Activated CD4-positive, alpha-beta memory T cell treated with anti-CD3 and anti-CD28 coated beads for 36 hours (primary cell): Measurements from ENCODE around the gene ARPP21. TPM values are rescaled to one million over a fixed set of nuclear protein-coding genes. Genes with fewer than 3 reads are reported as not detected.

Experiments
- CTCF ChIA-PET: fragments of 350-600 bp; sonication (Branson Sonifier 250); formaldehyde crosslinking; loops from one replicate; lab custom pipeline; 2021; ENCODE audit warnings: antibody characterized with exemption, inconsistent platforms; lab: Charles Lee
- POLR2A ChIA-PET: fragments of 350-600 bp; sonication (Branson Sonifier 250); formaldehyde crosslinking; loops from one replicate; lab custom pipeline; 2021; ENCODE audit warnings: antibody characterized with exemption; lab: Charles Lee
- DNase-seq: peaks from one replicate; pipeline ENCODE4 v3.0.0-alpha.2; 2020
- H3K27ac Mint-ChIP-seq: one replicate; pipeline ENCODE4 v1.8.0; 2021; ENCODE audit warnings: mixed read lengths
- H3K27me3 Mint-ChIP-seq: one replicate; pipeline ENCODE4 v1.8.0; 2021; ENCODE audit warnings: mixed read lengths
- H3K36me3 Mint-ChIP-seq: one replicate; pipeline ENCODE4 v1.8.0; 2021; ENCODE audit warnings: mixed read lengths
- H3K4me1 Mint-ChIP-seq: one replicate; pipeline ENCODE4 v1.8.0; 2021; ENCODE audit warnings: low read depth, mixed read lengths
- H3K4me3 Mint-ChIP-seq: one replicate; pipeline ENCODE4 v1.8.0; 2021; ENCODE audit warnings: mild to moderate bottlenecking, mixed read lengths
- H3K9me3 Mint-ChIP-seq: one replicate; pipeline ENCODE4 v1.8.0; 2021; ENCODE audit warnings: mixed read lengths
- intact Hi-C: fragments of 100-400 bp; cut with micrococcal nuclease; formaldehyde crosslinking; loops from one replicate; pipeline ENCODE4 v1.15.1; 2023
- total RNA-seq, 2 experiments: library from RNA; stranded (reverse); gene quantifications; one replicate each; pipeline ENCODE4 v1.2.3, GENCODE V29; 2021

The ARPP21 gene
- total RNA-seq, 2 experiments from 2014 or later = not detected

DNA sequence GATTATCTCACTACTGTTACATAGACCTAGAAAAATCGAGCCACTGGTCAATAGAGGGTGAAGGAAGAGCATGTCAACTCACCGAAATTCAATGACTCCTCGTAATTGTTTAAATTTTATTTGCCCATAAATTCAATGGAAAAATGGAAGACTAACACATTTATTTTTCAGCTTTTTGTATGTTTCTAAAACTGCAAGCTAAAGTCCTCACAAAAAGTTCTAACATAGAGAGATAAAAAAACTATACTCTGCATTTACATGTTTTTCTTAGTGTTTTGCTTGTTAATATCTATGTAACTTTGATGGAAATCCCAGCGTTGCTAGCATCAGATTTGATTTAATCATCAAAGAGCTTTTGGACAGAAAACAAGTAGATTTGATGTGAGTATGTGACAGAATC is 6.8 kb downstream of the ARPP21 start:
- ChIA-PET CTCF (no interaction called here), POLR2A (no interaction called here)
- no peaks in the 10 kb centered on the region for H3K9me3 Mint-ChIP-seq
- no peak overlapping the region for H3K27ac Mint-ChIP-seq
- H3K4me1 Mint-ChIP-seq = no peaks in the 10 kb centered on the region
- intact Hi-C loops = no loop called here
- H3K27me3 Mint-ChIP-seq = no peaks in the 10 kb centered on the region
- DNase-seq = no peak
- H3K4me3 Mint-ChIP-seq = no peak overlapping the region
- H3K36me3 Mint-ChIP-seq = no peaks in the 10 kb centered on the region

GRCh38 chr3:35647461-35647860 is 8.1 kb downstream of the ARPP21 start:
- ChIA-PET CTCF (no interaction called here), POLR2A (no interaction called here)
- H3K27ac Mint-ChIP-seq = no peak overlapping the region
- intact Hi-C loops = no loop called here
- no peak overlapping the region for H3K4me3 Mint-ChIP-seq
- H3K36me3 Mint-ChIP-seq = no peaks in the 10 kb centered on the region
- H3K27me3 Mint-ChIP-seq = no peaks in the 10 kb centered on the region
- no peaks in the 10 kb centered on the region for H3K9me3 Mint-ChIP-seq
- no peaks in the 10 kb centered on the region for H3K4me1 Mint-ChIP-seq
- DNase-seq = no peak

DNA sequence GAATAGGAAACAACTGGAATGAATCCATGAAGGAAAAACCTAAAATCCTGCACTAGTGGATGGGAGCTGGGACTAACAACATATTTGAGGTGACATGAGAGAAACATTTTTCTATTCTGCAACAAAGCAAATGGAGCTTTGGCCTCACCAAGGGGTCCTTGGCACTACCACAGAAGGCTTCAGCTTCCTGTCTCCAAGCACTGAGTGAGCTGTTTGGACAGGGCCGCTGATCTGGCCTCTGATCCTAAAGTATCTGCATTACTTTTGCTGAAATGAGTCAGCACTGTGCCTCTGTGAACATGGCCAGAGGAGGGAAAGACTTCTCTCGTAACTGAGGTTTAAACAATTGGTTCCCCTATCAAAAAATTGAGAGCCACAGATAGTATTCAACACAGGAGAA is 9.0 kb downstream of the ARPP21 start:
- Mint-ChIP-seq H3K27ac (no peak overlapping the region), H3K9me3 (no peaks in the 10 kb centered on the region), H3K27me3 (no peaks in the 10 kb centered on the region), H3K4me1 (no peaks in the 10 kb centered on the region), H3K36me3 (no peaks in the 10 kb centered on the region), H3K4me3 (no peak overlapping the region)
- CTCF ChIA-PET = no interaction called here
- POLR2A ChIA-PET = no interaction called here
- intact Hi-C loops = no loop called here
- no peak for DNase-seq

DNA sequence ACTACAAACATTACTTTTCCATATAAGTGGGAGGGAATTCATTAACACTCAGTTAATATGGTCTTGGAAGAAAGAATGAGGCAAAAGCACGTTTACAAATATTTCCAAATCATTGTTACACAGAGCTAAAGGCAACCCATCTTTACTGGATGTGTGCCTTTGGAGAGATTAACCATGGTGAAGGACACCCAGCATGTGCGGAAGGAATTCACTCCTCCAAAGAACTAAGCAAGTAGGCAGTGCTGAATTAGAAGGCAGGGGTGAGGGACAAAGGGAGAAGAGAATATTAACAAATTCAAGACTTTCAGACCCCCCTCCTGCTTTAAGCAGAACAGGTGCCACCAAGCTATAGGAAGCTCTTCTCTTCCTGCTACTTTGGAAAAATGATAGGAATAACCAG is 10.1 kb downstream of the ARPP21 start:
- Mint-ChIP-seq H3K4me3 (no peak overlapping the region), H3K27ac (no peak overlapping the region), H3K4me1 (no peaks in the 10 kb centered on the region), H3K9me3 (no peaks in the 10 kb centered on the region), H3K27me3 (no peaks in the 10 kb centered on the region), H3K36me3 (no peaks in the 10 kb centered on the region)
- POLR2A ChIA-PET = no interaction called here
- CTCF ChIA-PET = no interaction called here
- intact Hi-C loops = no loop called here
- no peak for DNase-seq

GRCh38 chr3:35651426-35651825 is 12.1 kb downstream of the ARPP21 start:
- DNase-seq = no peak
- Mint-ChIP-seq H3K36me3 (no peaks in the 10 kb centered on the region), H3K4me3 (no peak overlapping the region), H3K27me3 (no peaks in the 10 kb centered on the region), H3K27ac (no peak overlapping the region), H3K9me3 (no peaks in the 10 kb centered on the region), H3K4me1 (no peaks in the 10 kb centered on the region)
- POLR2A ChIA-PET = no interaction called here
- CTCF ChIA-PET = no interaction called here
- intact Hi-C loops = no loop called here

- H3K4me1 Mint-ChIP-seq = no peaks in the 10 kb centered on the region
- H3K36me3 Mint-ChIP-seq = no peaks in the 10 kb centered on the region
- no peaks in the 10 kb centered on the region for H3K9me3 Mint-ChIP-seq
- no peak overlapping the region for H3K27ac Mint-ChIP-seq
- CTCF ChIA-PET = no interaction called here
- intact Hi-C loops = no loop called here
- DNase-seq = no peak
- H3K27me3 Mint-ChIP-seq = no peaks in the 10 kb centered on the region
- POLR2A ChIA-PET = no interaction called here
- no peak overlapping the region for H3K4me3 Mint-ChIP-seq
Measured at GRCh38 chr3:35651851-35652250, 12.5 kb downstream of the ARPP21 start.

DNA sequence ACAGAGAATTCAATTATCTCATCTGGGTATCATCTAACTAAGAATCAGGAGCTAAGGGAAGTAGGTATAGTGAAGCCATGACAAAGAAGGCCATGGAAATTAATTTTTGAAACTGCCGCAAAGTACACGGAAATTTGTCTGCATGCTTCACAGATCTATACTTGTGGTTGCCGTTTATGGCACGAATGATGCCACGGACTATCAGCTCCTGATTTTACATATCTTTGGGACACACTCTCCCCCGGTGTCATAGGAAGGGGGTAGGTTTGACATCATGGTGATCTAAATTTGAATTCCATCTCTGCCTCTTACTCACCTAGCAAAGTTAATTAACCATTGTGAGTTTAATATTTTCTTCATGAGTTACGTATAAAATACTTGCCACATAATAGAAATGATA is 14.0 kb downstream of the ARPP21 start:
- Mint-ChIP-seq H3K9me3 (no peaks in the 10 kb centered on the region), H3K4me3 (no peak overlapping the region), H3K27ac (no peak overlapping the region), H3K36me3 (no peaks in the 10 kb centered on the region), H3K4me1 (no peaks in the 10 kb centered on the region), H3K27me3 (no peaks in the 10 kb centered on the region)
- POLR2A ChIA-PET = no interaction called here
- no peak for DNase-seq
- intact Hi-C loops = no loop called here
- CTCF ChIA-PET = no interaction called here

- no peak overlapping the region for H3K4me3 Mint-ChIP-seq
Measured at GRCh38 chr3:35654476-35654875, 15.2 kb downstream of the ARPP21 start.

GRCh38 chr3:35658686-35659085 is 19.4 kb downstream of the ARPP21 start:
- intact Hi-C loops = no loop called here
- Mint-ChIP-seq H3K9me3 (no peaks in the 10 kb centered on the region), H3K27ac (no peak overlapping the region), H3K36me3 (no peaks in the 10 kb centered on the region), H3K4me1 (no peaks in the 10 kb centered on the region), H3K4me3 (no peak overlapping the region), H3K27me3 (no peaks in the 10 kb centered on the region)
- CTCF ChIA-PET = no interaction called here
- no peak for DNase-seq
- POLR2A ChIA-PET = no interaction called here

More at GRCh38 chr3:35654476-35654875, 15.2 kb downstream of the ARPP21 start:
- DNase-seq = no peak
- Mint-ChIP-seq H3K4me1 (no peaks in the 10 kb centered on the region), H3K9me3 (no peaks in the 10 kb centered on the region), H3K36me3 (no peaks in the 10 kb centered on the region), H3K27ac (no peak overlapping the region), H3K27me3 (no peaks in the 10 kb centered on the region)
- intact Hi-C loops = no loop called here
- POLR2A ChIA-PET = no interaction called here
- CTCF ChIA-PET = no interaction called here

GRCh38 chr3:35659768-35660167 is 20.4 kb downstream of the ARPP21 start:
- Mint-ChIP-seq H3K9me3 (no peaks in the 10 kb centered on the region), H3K4me3 (no peak overlapping the region), H3K27ac (no peak overlapping the region), H3K27me3 (no peaks in the 10 kb centered on the region), H3K4me1 (no peaks in the 10 kb centered on the region), H3K36me3 (no peaks in the 10 kb centered on the region)
- CTCF ChIA-PET = no interaction called here
- DNase-seq = no peak
- POLR2A ChIA-PET = no interaction called here
- intact Hi-C loops = no loop called here

GRCh38 chr3:35663471-35663870 is 24.1 kb downstream of the ARPP21 start:
- intact Hi-C loops = no loop called here
- ChIA-PET CTCF (no interaction called here), POLR2A (no interaction called here)
- DNase-seq = no peak
- H3K9me3 Mint-ChIP-seq = no peaks in the 10 kb centered on the region
- H3K4me3 Mint-ChIP-seq = no peak overlapping the region
- no peaks in the 10 kb centered on the region for H3K36me3 Mint-ChIP-seq
- no peak overlapping the region for H3K27ac Mint-ChIP-seq
- H3K27me3 Mint-ChIP-seq = no peaks in the 10 kb centered on the region
- no peaks in the 10 kb centered on the region for H3K4me1 Mint-ChIP-seq

- Mint-ChIP-seq H3K9me3 (no peaks in the 10 kb centered on the region), H3K4me1 (no peaks in the 10 kb centered on the region), H3K27ac (no peak overlapping the region), H3K36me3 (no peaks in the 10 kb centered on the region), H3K27me3 (no peaks in the 10 kb centered on the region), H3K4me3 (no peak overlapping the region)
- intact Hi-C loops = no loop called here
- no peak for DNase-seq
- ChIA-PET POLR2A (no interaction called here), CTCF (no interaction called here)
Measured at GRCh38 chr3:35664460-35664919, 25.2 kb downstream of the ARPP21 start.

DNA sequence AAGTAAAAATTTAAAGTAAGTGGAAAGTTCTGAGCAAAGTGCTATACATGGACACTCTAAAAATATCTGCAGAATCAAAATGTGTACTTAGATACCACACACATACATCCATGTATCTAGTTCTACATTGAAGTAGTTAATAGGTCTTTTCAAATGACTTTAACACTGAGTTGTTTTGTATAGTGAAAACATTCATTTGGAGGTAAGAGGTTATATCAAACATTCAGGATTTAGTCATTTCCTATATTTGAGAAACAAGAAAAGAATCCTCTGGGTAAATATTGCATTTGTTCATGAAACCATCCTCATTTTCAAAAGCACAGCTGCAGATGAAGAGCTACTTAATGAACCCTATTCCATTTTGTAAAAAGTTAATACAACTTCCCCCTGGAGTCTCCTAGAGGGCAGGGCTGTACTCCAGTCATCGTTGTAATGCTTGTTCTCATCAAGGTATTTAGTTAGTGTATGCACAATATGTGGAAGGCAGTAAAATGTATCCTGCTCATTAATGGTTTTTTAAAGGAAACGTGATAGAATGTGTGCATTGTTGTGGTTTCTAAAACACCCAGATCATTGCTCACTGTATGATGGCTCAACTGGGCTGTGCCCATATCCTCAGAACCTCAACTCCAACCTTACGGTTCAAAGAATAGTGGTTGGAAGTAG is 26.2 kb downstream of the ARPP21 start:
- ChIA-PET CTCF (no interaction called here), POLR2A (no interaction called here)
- Mint-ChIP-seq H3K4me1 (no peaks in the 10 kb centered on the region), H3K27me3 (no peaks in the 10 kb centered on the region), H3K36me3 (no peaks in the 10 kb centered on the region), H3K9me3 (no peaks in the 10 kb centered on the region), H3K4me3 (no peak overlapping the region), H3K27ac (no peak overlapping the region)
- DNase-seq = no peak
- intact Hi-C loops = no loop called here
